GM23248 (cell line): Measurements from ENCODE around the gene SLX4IP.

Source experiments
- EZH2 ChIP-seq: fragments of 200-600 bp; sonication (generic); IDR thresholded peaks from 2 replicates; pipeline ENCODE4 v1.6.1; 2018; ENCODE audit warnings: antibody characterized with exemption, mild to moderate bottlenecking; ENCODE audit not compliant: insufficient read depth, poor library complexity, severe bottlenecking
- EZH2phosphoT487 ChIP-seq: fragments of 200-600 bp; sonication (generic); IDR thresholded peaks from 2 replicates; pipeline ENCODE4 v1.6.1; 2018; ENCODE audit warnings: antibody characterized with exemption, moderate library complexity, mild to moderate bottlenecking, low read depth; ENCODE audit not compliant: insufficient read depth

GRCh38 chr20:10516529-10516928 is 81.4 kb downstream of the SLX4IP start:
- TF ChIP-seq EZH2 (no peak), EZH2phosphoT487 (no peak)
